Tibial artery (tissue), 4 donors: Measurements from ENCODE around the gene TSPAN14.

Experiments used
- DNase-seq, 2 donors: peaks; one replicate each; pipeline ENCODE4 v3.0.0-alpha.2; 2019
- H3K27ac ChIP-seq, 2 donors: fragments of 200-600 bp; sonication (generic) in 1 of 2; 1 replicate in 1 of 2; 2 replicates in 1 of 2; pipeline ENCODE4 v1.5.1; 2018 to 2019; ENCODE audit warnings: mild to moderate bottlenecking in 1 of 2
- H3K27me3 ChIP-seq, 2 donors: fragments of 200-600 bp; sonication (generic) in 1 of 2; one replicate each; pipeline versions ENCODE4 v1.5.1 to v1.6.0; 2016 to 2019
- H3K36me3 ChIP-seq, 3 donors: fragments of 200-600 bp; sonication (generic) in 2 of 3; one replicate each; pipeline ENCODE4 v1.5.1; 2016 to 2019; ENCODE audit warnings: mild to moderate bottlenecking in 2 of 3
- H3K4me1 ChIP-seq, 4 donors: fragments of 200-600 bp; sonication (generic) in 2 of 4; 1 replicate in 3 of 4; 2 replicates in 1 of 4; pipeline ENCODE4 v1.5.1; 2016 to 2019
- H3K4me3 ChIP-seq, 2 donors: fragments of 200-600 bp; sonication (generic) in 1 of 2; 1 replicate in 1 of 2; 2 replicates in 1 of 2; pipeline ENCODE4 v1.5.1; 2018 to 2019; ENCODE audit warnings: mild to moderate bottlenecking in 2 of 2
- H3K9me3 ChIP-seq, 3 donors: fragments of 200-600 bp; sonication (generic) in 1 of 3; one replicate each; pipeline ENCODE4 v1.5.1; 2016 to 2019
- intact Hi-C: fragments of 100-400 bp; cut with DNase I; formaldehyde crosslinking; loops from one replicate; pipeline ENCODE4 v1.15.0; 2023; ENCODE audit warnings: low total_unique reads
- TF ChIP-seq, protein P1 (sequence below), 2 experiments: fragments of 200-600 bp in 1 of 2; fragments of 450-650 bp in 1 of 2; IDR thresholded peaks; one replicate each; pipeline ENCODE4 v1.5.1; 2017 to 2019; ENCODE audit warnings: antibody characterized with exemption in 2 of 2, mild to moderate bottlenecking in 1 of 2, moderate library complexity in 1 of 2

TSPAN14 gene

DNA sequence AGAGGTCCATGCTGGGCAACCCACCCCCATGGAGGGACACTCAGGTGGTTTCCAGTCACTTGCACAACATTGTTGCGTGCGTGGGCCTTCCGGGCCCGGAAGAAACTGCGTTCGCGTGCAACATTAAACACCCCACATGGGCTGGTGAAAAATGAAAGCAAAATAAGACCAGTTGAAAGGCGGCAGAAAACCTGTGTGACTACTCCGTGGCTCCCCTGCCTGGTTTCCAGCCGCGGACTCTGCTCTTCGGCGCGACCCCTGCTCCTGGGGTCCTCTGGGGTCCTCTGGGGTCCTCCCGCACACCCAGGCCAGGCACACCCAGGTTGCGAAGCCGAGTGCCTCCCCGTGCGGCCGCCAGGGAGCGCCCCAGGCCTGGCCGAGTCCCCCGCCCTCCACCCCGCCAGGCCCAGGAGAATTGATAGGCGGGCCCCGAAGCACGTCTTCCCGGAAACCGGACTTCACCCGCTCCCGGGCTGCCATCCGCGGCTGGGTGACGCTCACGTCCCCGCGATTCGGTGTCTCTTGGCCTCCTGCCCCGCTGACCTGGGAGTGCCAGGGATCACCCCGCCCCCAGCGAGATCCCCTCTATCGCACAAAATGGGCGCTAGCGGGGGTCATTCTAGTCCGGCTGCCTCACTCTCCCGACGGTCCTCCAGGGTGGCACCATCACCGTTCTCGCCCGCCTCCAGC is 81.7 kb downstream of the TSPAN14 start:
- peak overlapping the region; percentile 36 to 45 for H3K27ac ChIP-seq
- peak in 1 of 2 donors; percentile 82 for DNase-seq
- H3K27me3 ChIP-seq = peaks cover 0 to 5% of the 10 kb centered on the region in 2 donors
- H3K36me3 ChIP-seq = no peaks in the 10 kb centered on the region
- H3K4me3 ChIP-seq = peak overlapping the region; percentile 48 to 49
- TF ChIP-seq, protein P1, sequence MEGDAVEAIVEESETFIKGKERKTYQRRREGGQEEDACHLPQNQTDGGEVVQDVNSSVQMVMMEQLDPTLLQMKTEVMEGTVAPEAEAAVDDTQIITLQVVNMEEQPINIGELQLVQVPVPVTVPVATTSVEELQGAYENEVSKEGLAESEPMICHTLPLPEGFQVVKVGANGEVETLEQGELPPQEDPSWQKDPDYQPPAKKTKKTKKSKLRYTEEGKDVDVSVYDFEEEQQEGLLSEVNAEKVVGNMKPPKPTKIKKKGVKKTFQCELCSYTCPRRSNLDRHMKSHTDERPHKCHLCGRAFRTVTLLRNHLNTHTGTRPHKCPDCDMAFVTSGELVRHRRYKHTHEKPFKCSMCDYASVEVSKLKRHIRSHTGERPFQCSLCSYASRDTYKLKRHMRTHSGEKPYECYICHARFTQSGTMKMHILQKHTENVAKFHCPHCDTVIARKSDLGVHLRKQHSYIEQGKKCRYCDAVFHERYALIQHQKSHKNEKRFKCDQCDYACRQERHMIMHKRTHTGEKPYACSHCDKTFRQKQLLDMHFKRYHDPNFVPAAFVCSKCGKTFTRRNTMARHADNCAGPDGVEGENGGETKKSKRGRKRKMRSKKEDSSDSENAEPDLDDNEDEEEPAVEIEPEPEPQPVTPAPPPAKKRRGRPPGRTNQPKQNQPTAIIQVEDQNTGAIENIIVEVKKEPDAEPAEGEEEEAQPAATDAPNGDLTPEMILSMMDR (IDR thresholded peaks at IDR 0.05) = peak; percentile 39 to 47
- H3K9me3 ChIP-seq = no peaks in the 10 kb centered on the region
- no peaks in the 10 kb centered on the region for H3K4me1 ChIP-seq
- intact Hi-C loops = no loop called here

DNA sequence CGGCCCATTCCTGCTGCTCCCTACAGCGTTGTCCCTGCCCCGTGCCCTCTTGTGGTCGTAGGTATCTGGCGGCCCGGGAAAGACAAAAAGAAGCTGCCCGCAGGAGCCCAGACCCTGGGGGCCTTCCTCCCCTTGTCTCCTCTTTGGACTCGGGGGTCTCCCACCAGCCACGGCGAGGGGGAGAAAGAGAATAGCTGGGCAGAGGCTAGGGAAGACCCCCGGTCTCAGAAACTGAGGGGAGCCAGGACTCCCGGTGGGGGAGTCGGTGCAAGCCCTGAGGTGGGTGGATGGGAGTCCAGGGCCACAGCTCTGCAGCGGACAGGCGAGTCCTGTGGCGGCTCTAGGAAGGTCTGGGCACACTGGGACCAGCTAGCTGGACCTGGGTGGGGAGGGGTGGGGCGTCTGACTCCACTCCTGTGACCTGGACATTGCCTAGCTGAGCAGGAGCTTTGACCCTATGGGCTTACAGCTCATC is 82.3 kb downstream of the TSPAN14 start:
- H3K4me3 ChIP-seq = peak overlapping the region; percentile 48 to 49
- H3K27me3 ChIP-seq = peaks cover 0 to 5% of the 10 kb centered on the region in 2 donors
- DNase-seq = peak in 1 of 2 donors; percentile 48
- TF ChIP-seq, protein P1 (IDR thresholded peaks at IDR 0.05) = no peak
- peak overlapping the region; percentile 36 to 45 for H3K27ac ChIP-seq
- peaks cover 0 to 3% (median 0%) of the 10 kb centered on the region in 4 donors for H3K4me1 ChIP-seq
- H3K9me3 ChIP-seq = no peaks in the 10 kb centered on the region
- H3K36me3 ChIP-seq = no peaks in the 10 kb centered on the region
- intact Hi-C loops = no loop called here

DNA sequence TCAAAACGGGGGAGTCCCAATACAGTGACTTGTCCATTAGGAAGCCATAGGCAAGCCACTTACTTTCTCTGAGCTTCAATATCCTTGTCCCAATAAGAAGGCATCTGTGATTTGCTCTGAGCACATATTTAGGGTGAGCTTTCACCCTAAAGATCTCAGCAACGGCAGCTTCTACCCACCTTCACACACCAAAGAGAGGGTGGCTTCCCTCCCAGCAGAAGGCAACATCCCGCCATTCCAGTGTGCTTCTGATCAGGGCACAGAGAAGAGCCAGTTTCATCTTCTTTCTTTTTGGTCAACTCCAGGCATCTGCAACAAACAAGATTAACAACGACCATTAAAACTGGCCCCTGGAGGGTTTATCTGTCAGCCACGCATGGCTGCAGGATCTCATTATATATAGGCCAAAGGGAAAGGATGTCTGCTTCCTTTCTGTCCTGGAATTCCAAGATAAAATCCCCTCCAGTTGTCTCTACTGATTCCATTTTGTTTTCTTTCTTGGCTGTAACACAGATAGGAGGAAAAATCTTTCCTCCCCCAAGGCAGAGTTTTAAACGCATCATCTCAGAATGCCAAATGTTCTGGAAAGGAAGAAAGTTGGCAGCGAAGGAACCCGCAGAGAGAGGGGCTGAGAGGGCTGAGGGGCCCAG is 83.1 kb downstream of the TSPAN14 start:
- Histone ChIP-seq H3K27ac (no peak overlapping the region), H3K27me3 (peaks cover 0 to 5% of the 10 kb centered on the region in 2 donors), H3K9me3 (no peaks in the 10 kb centered on the region), H3K36me3 (no peaks in the 10 kb centered on the region), H3K4me3 (no peak overlapping the region), H3K4me1 (peaks cover 0 to 3% (median 0%) of the 10 kb centered on the region in 4 donors)
- peak in 1 of 2 donors; percentile 33 for DNase-seq
- intact Hi-C loops = no loop called here
- TF ChIP-seq, protein P1 (IDR thresholded peaks at IDR 0.05) = no peak

DNA sequence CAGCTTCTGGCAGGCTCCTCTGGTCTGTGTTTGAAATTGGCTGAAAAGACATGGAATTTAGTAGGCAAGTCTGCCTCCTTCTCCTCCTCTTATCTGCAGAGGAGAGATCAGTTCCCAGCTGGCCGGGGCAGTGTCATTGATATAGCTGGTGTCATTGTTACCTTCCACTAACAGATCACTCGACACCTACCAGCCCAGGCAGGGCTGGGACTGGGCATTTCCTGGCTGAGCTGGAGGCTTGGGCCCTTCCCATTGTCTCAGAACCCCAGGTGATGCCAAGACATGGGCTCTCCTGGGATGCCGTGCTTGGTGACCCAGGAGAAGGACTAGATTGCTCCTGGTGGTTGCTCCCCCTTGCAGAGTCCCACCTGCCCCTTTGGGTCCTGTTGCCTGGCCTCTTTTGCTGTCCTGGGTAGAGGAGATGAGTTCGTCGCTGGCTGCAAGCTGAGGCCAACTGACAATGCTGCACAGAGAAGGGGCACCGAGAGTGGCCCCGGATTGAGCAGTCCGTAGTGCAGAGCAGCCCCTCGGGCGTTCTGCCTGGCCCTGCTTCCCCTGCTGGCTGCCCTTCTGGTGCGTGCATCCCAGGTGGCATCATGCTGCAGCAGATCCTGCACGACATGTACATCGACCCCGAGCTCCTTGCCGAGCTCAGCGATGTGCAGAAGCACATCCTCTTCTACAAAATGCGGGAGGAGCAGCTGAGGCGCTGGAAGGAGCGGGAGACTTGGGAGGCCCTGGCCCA is 83.8 kb downstream of the TSPAN14 start, which contains the start of gene SH2D4B:
SH2D4B (plus strand) TSS at position 167 of the 745 bp plus-strand sequence; CDS start at position 597, 430 bp downstream.
- Histone ChIP-seq H3K4me1 (peaks cover 0 to 3% (median 0%) of the 10 kb centered on the region in 4 donors), H3K4me3 (no peak within 1 kb of the TSS), H3K27me3 (peaks cover 0 to 5% of the 10 kb centered on the region in 2 donors), H3K27ac (no peak within 1 kb of the TSS), H3K9me3 (no peaks in the 10 kb centered on the region), H3K36me3 (no peaks in the 10 kb centered on the region)
- intact Hi-C loops = no loop called here
- DNase-seq = no peak
- TF ChIP-seq, protein P1 (IDR thresholded peaks at IDR 0.05) = no peak

DNA sequence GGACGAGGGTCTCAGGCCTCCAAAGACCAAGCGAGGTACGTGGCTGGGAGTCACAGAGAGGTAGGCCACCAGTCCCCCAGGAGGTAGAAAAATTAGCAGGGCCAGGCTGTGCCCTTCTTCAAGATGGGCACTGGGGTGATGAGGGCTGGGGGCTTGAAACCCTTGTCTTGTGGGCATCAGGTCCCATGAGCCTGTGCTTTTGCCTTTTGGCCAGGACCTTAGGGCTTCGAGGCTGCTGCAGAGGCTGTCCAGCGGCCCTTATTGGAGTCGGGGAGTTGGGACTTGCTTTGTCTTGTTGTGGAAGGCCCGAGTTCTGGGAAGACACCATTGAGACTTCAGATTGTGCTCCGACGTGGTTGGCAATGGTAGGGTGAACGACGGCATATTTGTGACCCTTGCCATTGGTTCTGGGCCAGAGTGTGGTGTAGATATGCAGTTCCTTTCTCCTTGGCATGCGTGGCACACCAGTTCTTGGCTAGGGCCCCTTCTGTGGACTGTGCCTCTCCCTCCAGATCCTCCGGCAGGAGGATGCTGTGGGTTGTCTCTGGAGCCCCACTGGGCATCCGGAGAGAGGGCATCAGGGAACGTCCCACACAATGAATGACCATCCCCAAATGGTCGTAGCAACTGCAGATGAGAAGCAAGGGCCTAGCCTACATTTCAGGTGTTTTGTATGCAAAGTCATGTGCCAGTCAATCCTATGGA is 84.5 kb downstream of the TSPAN14 start:
- no peak overlapping the region for H3K4me3 ChIP-seq
- H3K4me1 ChIP-seq = peaks cover 0 to 3% (median 0%) of the 10 kb centered on the region in 4 donors
- TF ChIP-seq, protein P1 (IDR thresholded peaks at IDR 0.05) = no peak
- no peak for DNase-seq
- no peaks in the 10 kb centered on the region for H3K36me3 ChIP-seq
- no peaks in the 10 kb centered on the region for H3K9me3 ChIP-seq
- intact Hi-C loops = no loop called here
- H3K27ac ChIP-seq = no peak overlapping the region
- peaks cover 0 to 5% of the 10 kb centered on the region in 2 donors for H3K27me3 ChIP-seq
